Measurements from ENCODE around the gene ZNF48.

Gene ZNF48

DNA sequence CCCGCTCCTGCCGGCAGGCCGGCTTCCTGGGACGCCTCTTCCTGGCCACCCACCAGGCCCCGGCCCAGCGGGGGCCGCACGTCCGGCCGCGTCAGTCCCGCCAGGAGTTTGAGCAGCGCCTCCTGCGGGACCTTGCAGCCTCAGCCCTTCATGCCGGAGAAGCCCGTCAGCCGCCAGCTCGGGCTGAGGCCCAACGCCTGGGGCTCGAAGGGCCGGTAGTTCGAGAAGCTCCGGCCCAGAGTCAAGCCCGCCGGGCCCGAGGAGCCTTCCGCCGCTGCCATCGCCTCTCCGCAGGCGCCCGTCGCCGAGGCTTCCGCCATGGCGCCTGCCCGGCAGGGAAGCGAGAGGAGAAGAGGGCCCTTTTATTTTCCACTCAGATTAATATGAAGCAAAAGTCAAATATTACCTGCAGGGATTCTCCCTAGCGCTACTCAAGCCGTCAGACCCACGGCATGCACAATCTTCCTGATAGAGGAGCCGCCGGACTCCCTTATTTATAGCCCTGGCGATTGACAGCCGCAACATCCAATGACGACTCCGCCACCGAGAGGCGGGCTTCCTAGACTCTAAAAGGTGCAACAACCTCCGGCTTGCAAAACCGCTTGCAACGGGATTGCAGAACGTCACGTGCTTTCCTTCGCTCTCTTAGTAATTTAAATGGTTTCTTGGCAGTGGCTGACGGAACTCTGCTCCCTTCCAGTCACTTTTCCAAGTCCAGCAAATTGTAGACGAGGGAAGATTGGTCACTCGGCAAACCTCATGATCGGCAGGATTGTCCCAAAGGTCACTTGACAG lies 50.4 kb downstream of the ZNF48 start, which contains the start of gene SEPHS2:
SEPHS2 (minus strand) TSS at position 467 of the 795 bp plus-strand sequence; CDS start at position 320, 147 bp downstream.
- H3K36me3 ChIP-seq (ENCODE audit: control insufficient read depth in 2 of 2, insufficient read depth in 2 of 2, low read length in 2 of 2) = peaks cover 0 to 3% of the 10 kb centered on the region in 2 donors
- peak within 1 kb of the TSS; percentile 94 for H3K27ac ChIP-seq (ENCODE audit: low read length)
- no peaks in the 10 kb centered on the region for H3K9me3 ChIP-seq (ENCODE audit: control insufficient read depth in 2 of 2, low read length in 2 of 2)
- peaks cover 16% of the 10 kb centered on the region for H3K4me1 ChIP-seq (ENCODE audit: control insufficient read depth, insufficient read depth, low read length)
- peak within 1 kb of the TSS; percentile 70 to 89 for H3K4me3 ChIP-seq (ENCODE audit: low read length in 2 of 2)
- H3K9ac ChIP-seq (ENCODE audit: low read length in 2 of 2) = peak within 1 kb of the TSS; percentile 78 to 96
- H3K27me3 ChIP-seq (ENCODE audit: control insufficient read depth in 1 of 2, insufficient read depth in 2 of 2, low read length in 2 of 2) = no peaks in the 10 kb centered on the region

DNA sequence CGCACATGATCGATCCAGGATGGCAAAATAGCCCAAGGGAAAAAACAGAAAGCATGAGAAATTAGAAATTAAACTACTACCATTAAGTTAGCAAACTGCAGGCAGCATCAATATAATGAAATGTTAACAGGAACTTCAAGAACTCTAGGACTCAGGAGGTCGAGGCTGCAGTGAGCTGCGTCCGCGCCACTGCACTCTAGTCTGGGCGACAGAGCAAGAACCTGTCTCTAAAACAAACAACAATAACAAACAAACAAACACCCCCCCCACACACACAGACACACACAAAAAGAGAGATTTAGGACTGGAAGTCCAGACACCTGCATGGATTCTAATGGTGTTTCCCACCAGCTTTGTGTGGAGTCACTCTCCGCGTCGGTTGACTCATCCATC lies 51.0 kb downstream of the ZNF48 start:
- Histone ChIP-seq H3K27me3 (ENCODE audit: control insufficient read depth in 1 of 2, insufficient read depth in 2 of 2, low read length in 2 of 2) (no peaks in the 10 kb centered on the region), H3K4me3 (ENCODE audit: low read length in 2 of 2) (peak overlapping the region; percentile 70 to 89), H3K27ac (ENCODE audit: low read length) (peak overlapping the region; percentile 94), H3K9me3 (ENCODE audit: control insufficient read depth in 2 of 2, low read length in 2 of 2) (no peaks in the 10 kb centered on the region), H3K9ac (ENCODE audit: low read length in 2 of 2) (peak overlapping the region; percentile 78 to 96), H3K4me1 (ENCODE audit: control insufficient read depth, insufficient read depth, low read length) (peaks cover 16% of the 10 kb centered on the region), H3K36me3 (ENCODE audit: control insufficient read depth in 2 of 2, insufficient read depth in 2 of 2, low read length in 2 of 2) (peaks cover 0 to 3% of the 10 kb centered on the region in 2 donors)

- Histone ChIP-seq H3K27ac (ENCODE audit: low read length) (no peak overlapping the region), H3K36me3 (ENCODE audit: control insufficient read depth in 2 of 2, insufficient read depth in 2 of 2, low read length in 2 of 2) (peaks cover 0 to 3% of the 10 kb centered on the region in 2 donors), H3K4me1 (ENCODE audit: control insufficient read depth, insufficient read depth, low read length) (peaks cover 16% of the 10 kb centered on the region), H3K9me3 (ENCODE audit: control insufficient read depth in 2 of 2, low read length in 2 of 2) (no peaks in the 10 kb centered on the region), H3K27me3 (ENCODE audit: control insufficient read depth in 1 of 2, insufficient read depth in 2 of 2, low read length in 2 of 2) (no peaks in the 10 kb centered on the region), H3K9ac (ENCODE audit: low read length in 2 of 2) (no peak overlapping the region), H3K4me3 (ENCODE audit: low read length in 2 of 2) (no peak overlapping the region)
Observed at GRCh38 chr16:30447512-30448226, 52.4 kb downstream of the ZNF48 start.

DNA sequence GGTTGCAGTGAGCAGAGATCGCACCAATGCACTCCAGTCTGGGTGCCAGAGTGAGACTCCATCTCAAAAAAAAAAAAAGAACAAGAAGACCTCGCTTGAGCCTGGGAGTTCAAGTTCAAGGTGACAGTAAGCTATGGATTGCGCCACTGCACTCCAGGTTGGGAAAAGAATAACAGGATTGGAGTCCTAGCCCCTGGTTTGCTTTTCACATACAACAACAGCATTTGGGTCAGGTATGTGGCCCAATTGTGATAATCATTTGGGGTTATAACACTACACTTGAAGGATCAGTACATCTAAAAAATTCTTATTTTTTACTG lies 53.9 kb downstream of the ZNF48 start:
- H3K4me1 ChIP-seq (ENCODE audit: control insufficient read depth, insufficient read depth, low read length) = peaks cover 14% of the 10 kb centered on the region
- H3K27ac ChIP-seq (ENCODE audit: low read length) = no peak overlapping the region
- H3K4me3 ChIP-seq (ENCODE audit: low read length in 2 of 2) = no peak overlapping the region
- H3K27me3 ChIP-seq (ENCODE audit: control insufficient read depth in 1 of 2, insufficient read depth in 2 of 2, low read length in 2 of 2) = no peaks in the 10 kb centered on the region
- H3K36me3 ChIP-seq (ENCODE audit: control insufficient read depth in 2 of 2, insufficient read depth in 2 of 2, low read length in 2 of 2) = no peaks in the 10 kb centered on the region
- H3K9ac ChIP-seq (ENCODE audit: low read length in 2 of 2) = no peak overlapping the region
- no peaks in the 10 kb centered on the region for H3K9me3 ChIP-seq (ENCODE audit: control insufficient read depth in 2 of 2, low read length in 2 of 2)

Data from stomach smooth muscle (tissue), 2 donors.